HepG2 (cell line): ENCODE data around the gene ASTN2. TPM values are rescaled to one million over a fixed set of nuclear protein-coding genes. Genes with fewer than 3 reads are reported as not detected.
A peak's percentile ranks its signal among the peaks of the same experiment; 100 is the strongest.

Source experiments
- ATF5 ChIP-seq: sonication (generic); formaldehyde crosslinking; IDR thresholded peaks from 2 replicates; pipeline ENCODE4 v1.4.0; 2020; ENCODE audit warnings: mild to moderate bottlenecking, low read depth, missing genetic modification reagents
- CHD4 ChIP-seq: fragments of 200-600 bp; sonication (generic); IDR thresholded peaks from 2 replicates; pipeline ENCODE4 v1.7.0; 2017; ENCODE audit warnings: mild to moderate bottlenecking, low read length, borderline replicate concordance
- EHMT2 ChIP-seq: fragments of 200-600 bp; sonication (generic); IDR thresholded peaks from 2 replicates; pipeline ENCODE4 v1.7.0; 2017; ENCODE audit warnings: antibody characterized with exemption, low read depth, low read length, borderline replicate concordance
- ERF ChIP-seq: IDR thresholded peaks from 2 replicates; pipeline ENCODE4 v1.6.1; 2018; ENCODE audit warnings: missing biosample characterization, missing genetic modification reagents
- KDM5B ChIP-seq: sonication (generic); formaldehyde crosslinking; IDR thresholded peaks from 2 replicates; pipeline ENCODE4 v1.4.0; 2020; ENCODE audit warnings: missing genetic modification reagents, mild to moderate bottlenecking, borderline replicate concordance
- LRRFIP1 ChIP-seq: sonication (generic); formaldehyde crosslinking; conservative IDR thresholded peaks from 2 replicates; pipeline ENCODE4 v1.4.0; 2020; ENCODE audit warnings: missing genetic modification reagents
- MNT ChIP-seq: fragments of 450-650 bp; IDR thresholded peaks from 2 replicates; pipeline ENCODE4 v1.6.1; 2016
- MYC ChIP-seq: sonication (generic); formaldehyde crosslinking; IDR thresholded peaks from 2 replicates; pipeline ENCODE4 v1.9.0; 2021; ENCODE audit warnings: missing genetic modification reagents, borderline replicate concordance
- NFIC ChIP-seq: IDR thresholded peaks from 2 replicates; pipeline ENCODE4 v1.6.1; 2012; ENCODE audit warnings: mild to moderate bottlenecking, low read length, inconsistent platforms
- NRL ChIP-seq: sonication (generic); formaldehyde crosslinking; IDR thresholded peaks from 2 replicates; pipeline ENCODE4 v1.5.0; 2020; ENCODE audit warnings: missing genetic modification reagents, mild to moderate bottlenecking, moderate library complexity, borderline replicate concordance
- PCBP1 ChIP-seq: fragments of 200-400 bp; formaldehyde crosslinking; IDR thresholded peaks from 2 replicates; pipeline ENCODE4 v1.6.1; 2017; ENCODE audit warnings: mild to moderate bottlenecking, low read depth, low read length, borderline replicate concordance
- PHF21A ChIP-seq: sonication (generic); formaldehyde crosslinking; IDR thresholded peaks from 2 replicates; pipeline ENCODE4 v1.5.0; 2020; ENCODE audit warnings: mild to moderate bottlenecking, missing genetic modification reagents
- REPIN1 ChIP-seq: sonication (generic); formaldehyde crosslinking; IDR thresholded peaks from 2 replicates; pipeline ENCODE4 v1.8.0; 2022; ENCODE audit warnings: missing genetic modification reagents, low read depth, mild to moderate bottlenecking, borderline replicate concordance
- SIX1 ChIP-seq: sonication (generic); formaldehyde crosslinking; IDR thresholded peaks from 2 replicates; pipeline ENCODE4 v1.4.0; 2020; ENCODE audit warnings: missing genetic modification reagents, borderline replicate concordance
- SRY ChIP-seq: sonication (generic); formaldehyde crosslinking; IDR thresholded peaks from 2 replicates; pipeline ENCODE4 v1.8.0; 2022; ENCODE audit warnings: mild to moderate bottlenecking, missing genetic modification reagents
- ZBTB46 ChIP-seq: sonication (generic); formaldehyde crosslinking; IDR thresholded peaks from 2 replicates; pipeline ENCODE4 v1.4.0; 2020; ENCODE audit warnings: mild to moderate bottlenecking, missing genetic modification reagents, borderline replicate concordance
- ZC3H4 ChIP-seq: sonication (generic); formaldehyde crosslinking; IDR thresholded peaks from 2 replicates; pipeline ENCODE4 v1.4.0; 2020; ENCODE audit warnings: missing genetic modification reagents, borderline replicate concordance
- ZIK1 ChIP-seq: sonication (generic); formaldehyde crosslinking; IDR thresholded peaks from 2 replicates; pipeline ENCODE4 v1.5.0; 2020; ENCODE audit warnings: mild to moderate bottlenecking, low read depth, missing genetic modification reagents, borderline replicate concordance
- ZNF230 ChIP-seq: sonication (generic); formaldehyde crosslinking; IDR thresholded peaks from 2 replicates; pipeline ENCODE4 v1.4.0; 2020; ENCODE audit warnings: mild to moderate bottlenecking, missing genetic modification reagents
- ZNF503 ChIP-seq: sonication (generic); formaldehyde crosslinking; IDR thresholded peaks from 2 replicates; pipeline ENCODE4 v1.4.0; 2020; ENCODE audit warnings: missing genetic modification reagents
- ZNF556 ChIP-seq: sonication (generic); formaldehyde crosslinking; IDR thresholded peaks from 2 replicates; pipeline ENCODE4 v1.4.0; 2020; ENCODE audit warnings: mild to moderate bottlenecking, missing genetic modification reagents, borderline replicate concordance
- ZSCAN12 ChIP-seq: sonication (generic); formaldehyde crosslinking; IDR thresholded peaks from 2 replicates; pipeline ENCODE4 v1.9.0; 2021; ENCODE audit warnings: mild to moderate bottlenecking, missing genetic modification reagents
- polyA plus RNA-seq, 8 experiments: library from polyadenylated mRNA; depleted of rRNA in 3 of 8; stranded (reverse) in 7 of 8; unstranded in 1 of 8; fragments of >200 nt; fragmentation: Illumina TruSeq in 4 of 8; extraction: Trizol in 4 of 8; gene quantifications; 2 replicates each; pipeline versions ENCODE4 v1.2.1 to v1.2.3, GENCODE V29; 2011 to 2016; ENCODE audit warnings: low read depth in 4 of 8, missing spikeins in 1 of 8, mixed read lengths in 1 of 8; ENCODE audit not compliant: insufficient read depth in 1 of 8
- total RNA-seq, 5 experiments: library from RNA; depleted of rRNA; stranded (reverse); fragments of >200 nt; fragmentation: Illumina TruSeq; extraction: Trizol; gene quantifications; 2 replicates each; pipeline ENCODE4 v1.2.3, GENCODE V29; 2016; ENCODE audit warnings: low read depth in 1 of 5

ASTN2 gene
- total and polyA plus RNA-seq, 2 of the 13 experiments (the other 11 are each of a cell fraction or from before 2014, with no cell fraction given) = 5.2 to 13.5 TPM

- TF ChIP-seq ATF5 (CRISPR knock-in tag) = no peak
- peak; percentile 47; the same call in 1 of the 2 replicates for TF ChIP-seq ZNF556 (CRISPR knock-in tag)
- TF ChIP-seq MYC (CRISPR knock-in tag) = no peak
- TF ChIP-seq ERF (CRISPR knock-in tag) = peak; percentile 28; the same call in 1 of the 2 replicates
- no peak for TF ChIP-seq NFIC
- TF ChIP-seq ZNF230 (CRISPR knock-in tag) = no peak
- TF ChIP-seq SRY = no peak
- no peak for TF ChIP-seq MNT
- no peak for TF ChIP-seq KDM5B (CRISPR knock-in tag)
- no peak for TF ChIP-seq PCBP1
- no peak for TF ChIP-seq PHF21A (CRISPR knock-in tag)
- TF ChIP-seq ZBTB46 = no peak
- TF ChIP-seq ZIK1 = no peak
- TF ChIP-seq ZNF503 (CRISPR knock-in tag) = no peak
- no peak for TF ChIP-seq ZC3H4
- no peak for TF ChIP-seq ZSCAN12 (CRISPR knock-in tag)
- TF ChIP-seq LRRFIP1 = no peak
- TF ChIP-seq REPIN1 (CRISPR knock-in tag) = no peak
- no peak for TF ChIP-seq NRL (CRISPR knock-in tag)
- no peak for TF ChIP-seq CHD4
- no peak for TF ChIP-seq EHMT2
- TF ChIP-seq SIX1 (CRISPR knock-in tag) = no peak
Measured at GRCh38 chr9:116572095-116572748, 842.6 kb downstream of the ASTN2 start (continued).
